ENCODE data around the gene THAP4.
A peak's percentile ranks its signal among the peaks of the same experiment; 100 is the strongest.
"Not testable (repeated sequence)": the region's sequence is repeated elsewhere in the genome, so short reads cannot be mapped to it uniquely, and the experiment has no call there.

Gene THAP4

DNA sequence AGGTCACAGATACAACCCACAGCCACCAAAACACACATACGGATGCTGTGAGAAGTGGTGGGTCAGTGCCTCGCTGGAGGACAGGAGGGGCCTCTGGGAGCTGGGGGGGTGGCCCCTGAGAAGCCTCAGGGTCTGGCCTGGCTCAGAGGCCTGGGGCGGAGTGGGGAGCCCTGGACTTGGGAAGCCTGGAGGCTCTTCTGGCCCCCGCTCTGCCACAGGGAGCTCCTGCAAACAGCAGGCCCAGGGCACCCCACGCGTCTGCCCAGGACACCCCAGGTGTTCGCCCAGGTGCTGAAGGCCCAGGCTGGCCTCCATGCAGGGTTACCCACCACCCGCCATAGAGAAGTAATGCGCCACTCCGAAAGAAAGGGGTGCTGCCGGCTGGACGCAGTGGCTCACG, 25.9 kb downstream of the THAP4 start:
- no peak for DNase-seq

- no peak for DNase-seq
These were observed 26.8 kb downstream of the THAP4 start for GRCh38 chr2:241609859-241610793.

GRCh38 chr2:241608881-241609280, 28.1 kb downstream of the THAP4 start:
- DNase-seq: no peak

DNA sequence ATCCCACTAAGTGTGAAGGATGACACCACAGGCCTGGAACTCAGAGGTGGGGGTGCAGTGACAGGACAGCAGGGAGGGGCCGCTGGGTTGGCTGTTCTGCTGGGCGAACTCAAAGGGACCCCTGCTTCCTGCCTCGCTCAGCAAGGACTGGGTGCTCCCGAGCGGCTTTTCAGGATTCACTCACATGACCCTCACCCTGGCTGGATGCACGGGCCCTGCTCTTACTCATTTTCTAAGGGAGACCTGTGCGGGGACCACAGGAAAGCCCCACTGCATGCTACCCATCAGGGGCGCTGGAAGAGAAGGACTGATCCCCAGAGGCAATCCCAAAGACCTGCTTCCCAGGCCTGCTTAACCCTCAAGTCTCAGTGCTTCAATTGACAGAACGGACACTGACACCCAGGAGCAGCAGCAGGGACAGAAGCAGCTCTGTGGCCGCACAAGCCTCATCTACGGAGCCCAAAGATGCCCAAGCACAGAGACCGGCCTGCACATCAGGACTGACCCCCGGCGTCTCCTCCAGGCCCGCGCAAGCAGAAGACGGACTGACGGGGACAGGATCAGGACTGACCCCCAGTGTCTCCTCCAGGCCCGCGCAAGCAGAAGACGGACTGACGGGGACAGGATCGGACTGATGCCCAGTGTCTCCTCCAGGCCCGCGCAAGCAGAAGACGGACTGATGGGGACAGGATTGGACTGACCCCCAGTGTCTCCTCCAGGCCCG, 29.6 kb downstream of the THAP4 start:
- DNase-seq: no peak

DNA sequence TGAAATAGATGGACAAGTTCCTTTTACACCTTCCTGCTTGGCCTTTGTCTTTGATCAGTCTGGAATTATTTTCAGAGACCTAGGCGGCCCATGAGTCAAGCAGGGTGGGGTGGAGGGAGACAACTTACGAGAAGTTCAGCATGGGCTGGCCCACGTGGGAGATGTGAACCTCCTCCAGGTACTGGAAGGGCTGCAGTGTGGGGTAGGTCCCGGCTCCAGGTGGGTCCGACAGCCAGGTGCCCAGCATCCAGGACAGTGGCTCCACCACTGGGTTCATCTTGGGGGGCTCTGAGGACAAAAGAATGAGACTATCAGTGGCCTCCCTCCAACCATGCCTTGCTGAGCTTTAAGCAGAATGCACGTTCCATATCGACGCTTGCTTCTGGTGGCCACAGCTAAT, 30.8 kb downstream of the THAP4 start:
- no peak for DNase-seq

DNA sequence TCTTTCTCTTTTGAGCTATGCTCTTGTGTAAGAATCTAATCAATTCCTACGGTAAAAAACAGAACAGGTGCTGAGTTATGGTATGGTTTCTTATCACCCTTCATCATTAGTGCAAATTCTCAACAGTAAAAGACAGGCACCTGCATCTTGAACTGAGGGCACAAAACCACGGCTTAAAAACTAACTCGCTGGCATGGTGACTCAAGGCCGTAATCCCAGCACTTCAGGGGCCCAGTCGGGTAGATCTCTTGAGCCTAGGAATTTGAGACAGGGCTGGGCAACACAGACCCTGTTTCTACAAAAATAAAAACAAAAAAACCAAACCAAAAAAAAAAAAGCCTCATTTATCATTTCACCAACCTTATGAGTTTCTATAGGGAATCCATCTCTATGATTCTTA, 33.3 kb downstream of the THAP4 start:
- no peak for DNase-seq

DNA sequence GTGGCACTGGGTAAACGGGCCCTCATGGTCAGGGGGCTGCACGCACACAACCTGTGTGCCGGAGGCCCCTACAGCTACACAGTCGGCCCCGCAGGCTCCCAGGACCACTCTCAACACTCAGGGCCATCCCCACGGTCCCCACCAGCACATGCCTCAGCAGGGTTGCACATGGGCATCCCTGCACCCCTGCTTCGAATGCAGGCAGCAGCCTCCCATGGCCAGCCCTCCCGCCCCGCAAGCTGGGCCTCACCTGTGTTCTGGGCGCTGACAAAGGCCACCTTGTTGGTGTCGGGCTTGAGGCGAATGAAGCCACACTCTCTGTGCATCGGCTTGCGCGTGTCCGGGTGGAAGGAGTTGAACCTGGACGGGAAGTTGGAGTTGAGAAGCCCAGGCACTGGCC, 34.2 kb downstream of the THAP4 start:
- no peak for DNase-seq

- peak in 1 of 2 experiments; percentile 5 for DNase-seq
These were observed 35.1 kb downstream of the THAP4 start for GRCh38 chr2:241601841-241602240.

- DNase-seq: no peak
These were observed 37.3 kb downstream of the THAP4 start for GRCh38 chr2:241599615-241600014.

GRCh38 chr2:241598487-241598886, 38.5 kb downstream of the THAP4 start:
- peak in 1 of 2 experiments; percentile 33 for DNase-seq

- DNase-seq: no peak
These were observed 38.9 kb downstream of the THAP4 start for GRCh38 chr2:241598061-241598460.

DNA sequence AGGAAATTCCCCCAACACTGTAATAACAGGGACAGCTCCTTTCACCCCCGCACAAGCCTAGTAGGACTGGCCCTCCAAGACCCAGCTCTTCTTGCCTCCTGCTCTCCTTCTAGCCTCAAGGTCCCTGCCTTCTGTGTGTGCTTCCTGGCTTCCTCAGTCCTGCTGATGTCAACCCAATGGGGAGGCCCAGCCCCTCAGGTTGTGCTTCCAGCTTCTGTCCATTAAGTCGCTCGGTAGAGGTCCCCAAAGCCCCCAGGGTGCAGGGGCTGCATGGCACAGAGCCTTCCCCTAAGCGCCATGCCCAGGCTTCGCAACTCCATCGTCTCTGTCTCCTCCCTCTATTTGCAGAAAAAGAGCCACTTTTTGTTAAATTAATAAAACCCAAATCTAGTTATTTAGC, 39.4 kb downstream of the THAP4 start:
- no peak for DNase-seq

DNA sequence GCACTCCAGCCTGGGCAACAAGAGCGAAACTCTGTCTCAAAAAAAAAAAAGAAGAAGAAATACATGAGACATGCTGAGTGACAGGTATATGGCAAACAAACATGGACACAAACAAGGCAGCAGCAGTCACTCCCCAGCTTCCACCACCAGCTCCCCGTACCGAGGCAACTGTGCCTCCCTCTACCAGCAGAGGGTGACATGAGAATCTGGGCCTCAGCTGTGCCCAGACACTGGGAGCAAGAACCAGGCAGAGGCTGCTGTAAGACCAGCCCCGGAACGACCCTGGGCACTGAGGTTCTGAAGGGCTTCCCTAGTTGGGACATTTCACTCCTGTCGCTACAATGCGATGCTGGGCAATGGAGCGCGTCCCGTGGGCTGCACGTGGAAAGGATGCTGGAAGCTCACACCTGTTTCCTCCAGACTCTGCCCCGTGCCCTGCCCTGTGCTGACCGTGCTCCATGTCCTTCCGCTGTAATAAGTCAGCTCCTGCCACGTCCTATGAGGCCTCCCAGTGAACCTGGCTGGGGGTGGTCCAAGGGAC, 41.3 kb downstream of the THAP4 start:
- no peak for DNase-seq

DNA sequence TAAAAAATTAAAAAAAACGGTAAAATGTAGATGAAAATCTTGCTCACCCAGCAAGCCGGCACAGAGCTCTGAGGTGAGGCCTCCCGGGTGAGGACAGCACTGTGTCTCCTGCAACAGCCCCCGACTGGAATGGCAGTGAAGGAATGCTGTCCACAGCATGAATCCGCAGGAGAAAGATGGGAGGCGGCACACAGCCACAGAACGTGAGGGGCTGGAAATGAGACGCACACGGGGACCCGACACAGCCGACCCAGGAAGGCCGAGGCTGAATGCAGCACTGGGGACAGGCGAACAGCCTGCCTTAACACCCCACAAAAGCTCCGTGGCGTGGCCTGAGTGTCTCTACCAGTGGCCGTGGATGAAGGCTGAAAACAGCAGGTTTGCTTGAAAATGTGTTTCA, 43.7 kb downstream of the THAP4 start:
- DNase-seq: no peak

DNA sequence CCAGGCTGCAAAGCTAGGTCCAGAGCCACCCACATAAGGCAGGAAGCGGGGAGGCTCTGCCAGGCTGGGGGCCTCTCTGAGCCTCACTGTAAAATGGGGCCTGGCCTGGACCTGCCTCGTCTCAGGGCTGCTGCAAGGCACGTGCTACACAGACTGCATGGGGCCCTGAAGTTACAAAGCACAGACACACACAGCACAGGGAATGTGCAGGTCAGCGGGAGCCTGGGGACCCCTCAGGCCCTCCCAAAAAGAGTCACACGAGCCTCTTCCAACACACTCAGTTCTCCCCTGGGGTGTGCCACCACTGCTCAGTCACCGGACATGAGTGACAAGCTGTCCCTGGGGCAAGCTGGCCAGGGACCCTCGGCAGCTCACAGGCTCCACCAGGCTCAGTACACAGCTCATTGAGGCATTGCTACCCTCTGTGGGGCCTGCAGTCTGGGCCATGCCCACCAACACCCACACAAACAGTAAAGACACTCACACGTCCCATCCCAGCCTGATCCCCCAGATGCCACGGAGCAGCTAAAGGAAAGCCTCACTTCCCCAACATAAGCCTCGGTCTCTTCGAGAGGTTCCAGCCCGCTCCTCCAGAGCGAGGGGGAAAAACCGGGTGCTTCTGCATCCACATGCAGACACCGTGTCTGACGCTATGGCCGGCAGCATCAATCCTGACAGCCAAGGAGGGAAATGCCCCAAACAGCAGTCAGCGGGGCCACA, 44.7 kb downstream of the THAP4 start:
- DNase-seq: no peak

- not testable (repeated sequence) for DNase-seq
These were observed 46.2 kb downstream of the THAP4 start for GRCh38 chr2:241590496-241591455.

DNA sequence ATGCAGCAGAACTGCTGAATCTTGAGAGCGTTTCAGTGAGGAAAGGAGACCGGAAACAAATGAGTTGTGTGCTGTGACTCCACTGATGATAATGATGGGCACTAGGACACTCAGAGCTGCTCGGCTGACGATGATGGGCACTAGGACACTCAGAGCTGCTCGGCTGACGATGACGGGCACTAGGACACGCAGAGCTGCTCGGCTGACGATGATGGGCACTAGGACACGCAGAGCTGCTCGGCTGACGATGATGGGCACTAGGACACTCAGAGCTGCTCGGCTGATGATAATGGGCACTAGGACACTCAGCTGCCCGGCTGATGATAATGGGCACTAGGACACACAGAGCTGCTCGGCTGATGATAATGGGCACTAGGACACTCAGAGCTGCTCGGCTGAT, 47.1 kb downstream of the THAP4 start:
- not testable (repeated sequence) for DNase-seq

GRCh38 chr2:241586564-241587264, 50.2 kb downstream of the THAP4 start:
- DNase-seq: no peak

DNA sequence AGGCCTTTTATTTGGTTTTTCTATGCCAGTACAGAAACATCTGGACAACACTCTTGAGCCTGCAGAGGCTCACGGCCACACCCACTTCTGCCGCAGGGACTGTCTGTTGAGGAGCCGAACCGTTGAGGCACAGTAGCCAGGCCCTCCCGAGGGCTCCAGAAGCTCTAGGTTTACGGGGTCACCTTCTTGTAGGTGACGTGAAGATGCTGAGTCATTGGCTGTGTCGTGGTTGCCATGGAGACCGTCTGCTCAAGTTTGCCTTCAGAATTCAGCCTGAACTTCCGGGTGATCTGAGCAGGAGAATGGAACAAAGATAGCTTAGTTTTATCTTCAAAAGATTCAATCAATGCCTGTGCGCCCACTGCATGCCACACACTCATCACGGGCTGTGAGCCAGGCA, 52.5 kb downstream of the THAP4 start:
- no peak for DNase-seq

- DNase-seq: no peak
These were observed 54.2 kb downstream of the THAP4 start for GRCh38 chr2:241582806-241583205.

DNA sequence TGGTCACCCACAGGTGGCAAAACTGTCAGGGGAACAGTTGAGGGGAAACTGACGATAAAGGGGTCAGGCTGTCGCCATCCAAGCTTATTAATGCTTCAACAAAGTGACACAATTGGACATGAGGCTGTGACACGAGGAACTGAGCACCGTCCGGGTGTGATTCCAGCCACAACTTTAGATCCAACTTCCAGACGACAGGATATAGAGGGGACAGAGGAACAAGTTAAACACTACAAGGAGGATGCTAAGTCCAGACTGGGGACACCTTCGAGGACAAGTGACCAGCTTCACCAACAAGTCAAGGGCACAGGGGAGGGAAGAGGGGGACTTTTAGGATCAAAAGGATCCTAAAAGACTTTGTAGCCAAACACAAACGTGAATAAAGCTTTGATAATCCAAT, 54.6 kb downstream of the THAP4 start:
- no peak for DNase-seq

All from NCI-H2081 (cell line).